Thyroid gland (tissue), 4 donors: Measurements from ENCODE around the gene RTN4RL1.

Experiments
- POLR2A ChIP-seq, 2 donors: fragments of 450-650 bp; IDR thresholded peaks; one replicate each; pipeline ENCODE4 v1.6.1; 2017; ENCODE audit warnings: antibody characterized with exemption in 2 of 2, mild to moderate bottlenecking in 2 of 2, moderate library complexity in 1 of 2
- TF ChIP-seq, protein P1 (sequence below), 6 experiments: fragments of 200-600 bp in 3 of 6; fragments of 450-650 bp in 3 of 6; sonication (generic) in 3 of 6; IDR thresholded peaks; one replicate each; pipeline ENCODE4 v1.5.1; 2016 to 2019; ENCODE audit warnings: antibody characterized with exemption in 6 of 6, mild to moderate bottlenecking in 2 of 6, inconsistent platforms in 1 of 6, moderate library complexity in 1 of 6

- TF ChIP-seq, protein P1, sequence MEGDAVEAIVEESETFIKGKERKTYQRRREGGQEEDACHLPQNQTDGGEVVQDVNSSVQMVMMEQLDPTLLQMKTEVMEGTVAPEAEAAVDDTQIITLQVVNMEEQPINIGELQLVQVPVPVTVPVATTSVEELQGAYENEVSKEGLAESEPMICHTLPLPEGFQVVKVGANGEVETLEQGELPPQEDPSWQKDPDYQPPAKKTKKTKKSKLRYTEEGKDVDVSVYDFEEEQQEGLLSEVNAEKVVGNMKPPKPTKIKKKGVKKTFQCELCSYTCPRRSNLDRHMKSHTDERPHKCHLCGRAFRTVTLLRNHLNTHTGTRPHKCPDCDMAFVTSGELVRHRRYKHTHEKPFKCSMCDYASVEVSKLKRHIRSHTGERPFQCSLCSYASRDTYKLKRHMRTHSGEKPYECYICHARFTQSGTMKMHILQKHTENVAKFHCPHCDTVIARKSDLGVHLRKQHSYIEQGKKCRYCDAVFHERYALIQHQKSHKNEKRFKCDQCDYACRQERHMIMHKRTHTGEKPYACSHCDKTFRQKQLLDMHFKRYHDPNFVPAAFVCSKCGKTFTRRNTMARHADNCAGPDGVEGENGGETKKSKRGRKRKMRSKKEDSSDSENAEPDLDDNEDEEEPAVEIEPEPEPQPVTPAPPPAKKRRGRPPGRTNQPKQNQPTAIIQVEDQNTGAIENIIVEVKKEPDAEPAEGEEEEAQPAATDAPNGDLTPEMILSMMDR (IDR thresholded peaks at IDR 0.05), result no peak
- no peak for TF ChIP-seq POLR2A (IDR thresholded peaks at IDR 0.05)
Measured at GRCh38 chr17:2064980-2065785, 40.0 kb upstream of the RTN4RL1 start.
